DOHH2 (cell line): ENCODE measurements around the gene FOSL2.

ENCODE experiments used
- EZH2phosphoT487 ChIP-seq: fragments of 200-600 bp; sonication (generic); IDR thresholded peaks from 2 replicates; pipeline ENCODE4 v1.6.1; 2017; ENCODE audit warnings: borderline replicate concordance, mild to moderate bottlenecking, antibody characterized with exemption, low read length, moderate library complexity, mixed read lengths
- TF ChIP-seq, protein P1 (sequence below): fragments of 200-600 bp; sonication (generic); IDR thresholded peaks from one replicate; pipeline ENCODE4 v1.5.1; 2014; ENCODE audit warnings: antibody characterized with exemption, mild to moderate bottlenecking, low read depth, low read length; ENCODE audit not compliant: poor library complexity, severe bottlenecking

DNA sequence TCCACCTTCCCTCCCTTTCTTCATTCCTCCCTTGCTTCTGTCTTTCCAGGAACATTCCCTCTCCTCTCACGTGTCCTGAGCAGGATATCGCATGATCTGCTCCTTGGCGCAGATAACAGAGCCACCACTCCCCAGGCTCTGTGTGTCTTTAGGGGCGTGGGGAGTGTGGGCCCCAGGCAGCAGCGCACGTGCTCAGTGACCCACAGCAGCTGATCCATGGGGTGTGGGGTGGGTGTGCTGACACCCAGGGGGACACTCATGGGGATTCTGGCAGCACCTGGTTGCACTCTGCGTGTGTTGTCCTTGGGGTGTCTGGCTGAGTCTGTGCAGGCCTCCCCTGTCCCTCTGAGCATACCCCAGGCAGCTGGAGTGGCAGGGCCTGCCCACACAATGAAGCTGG is 9.9 kb upstream of the FOSL2 start:
- TF ChIP-seq, protein P1, sequence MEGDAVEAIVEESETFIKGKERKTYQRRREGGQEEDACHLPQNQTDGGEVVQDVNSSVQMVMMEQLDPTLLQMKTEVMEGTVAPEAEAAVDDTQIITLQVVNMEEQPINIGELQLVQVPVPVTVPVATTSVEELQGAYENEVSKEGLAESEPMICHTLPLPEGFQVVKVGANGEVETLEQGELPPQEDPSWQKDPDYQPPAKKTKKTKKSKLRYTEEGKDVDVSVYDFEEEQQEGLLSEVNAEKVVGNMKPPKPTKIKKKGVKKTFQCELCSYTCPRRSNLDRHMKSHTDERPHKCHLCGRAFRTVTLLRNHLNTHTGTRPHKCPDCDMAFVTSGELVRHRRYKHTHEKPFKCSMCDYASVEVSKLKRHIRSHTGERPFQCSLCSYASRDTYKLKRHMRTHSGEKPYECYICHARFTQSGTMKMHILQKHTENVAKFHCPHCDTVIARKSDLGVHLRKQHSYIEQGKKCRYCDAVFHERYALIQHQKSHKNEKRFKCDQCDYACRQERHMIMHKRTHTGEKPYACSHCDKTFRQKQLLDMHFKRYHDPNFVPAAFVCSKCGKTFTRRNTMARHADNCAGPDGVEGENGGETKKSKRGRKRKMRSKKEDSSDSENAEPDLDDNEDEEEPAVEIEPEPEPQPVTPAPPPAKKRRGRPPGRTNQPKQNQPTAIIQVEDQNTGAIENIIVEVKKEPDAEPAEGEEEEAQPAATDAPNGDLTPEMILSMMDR: no peak
- TF ChIP-seq EZH2phosphoT487: no peak
